ENCODE measurements around the gene RIMOC1.

GRCh38 chr5:41924872-41925554, 20.9 kb downstream of the RIMOC1 start, which contains the start of gene FBXO4:
- TF ChIP-seq EP300 (IDR thresholded peaks at IDR 0.05) (no peak), POLR2AphosphoS5 (IDR thresholded peaks at IDR 0.05) (peak; percentile 84 to 86), CTCF (IDR thresholded peaks at IDR 0.05) (peak; percentile 46 to 64 (median 47))

Data from esophagus muscularis mucosa (tissue), 4 donors.